Activated CD8-positive, alpha-beta memory T cell treated with anti-CD3 and anti-CD28 coated beads for 1 hour (primary cell): ENCODE results near the gene BEND3.
"Not testable (repeated sequence)": the region's sequence is repeated elsewhere in the genome, so short reads cannot be mapped to it uniquely, and the experiment has no call there.

ENCODE experiments used
- DNase-seq, 2 donors: peaks; one replicate each; pipeline ENCODE4 v3.0.0-alpha.2; 2020; ENCODE audit warnings: low read depth in 1 of 2; ENCODE audit errors: extremely low read depth in 1 of 2

BEND3 gene

DNA sequence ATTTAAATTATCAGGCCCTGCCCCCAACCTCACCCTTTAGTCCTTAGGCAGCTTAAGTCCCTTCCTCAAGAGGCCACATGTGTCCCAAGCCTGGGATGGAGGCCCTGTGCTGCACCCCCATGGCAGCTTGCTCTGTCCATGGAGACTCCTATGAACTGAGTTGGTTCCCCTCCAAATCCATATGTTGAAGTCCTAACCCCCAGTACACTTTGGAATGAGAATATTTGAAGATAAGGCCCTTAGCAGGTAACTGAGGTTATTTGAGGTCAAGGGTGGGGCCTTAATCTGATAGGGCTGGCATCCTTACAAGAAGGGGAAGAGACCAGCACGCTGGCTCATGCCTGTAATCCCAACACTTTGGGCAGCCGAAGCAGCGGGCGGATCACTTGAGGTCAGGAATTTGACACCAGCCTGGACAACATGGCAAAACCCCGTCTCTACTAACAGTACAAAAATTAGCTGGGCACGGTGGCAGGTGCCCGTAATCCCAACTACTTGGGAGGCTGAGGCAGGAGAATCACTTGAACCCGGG, 6.7 kb upstream of the BEND3 start:
- DNase-seq: no peak

DNA sequence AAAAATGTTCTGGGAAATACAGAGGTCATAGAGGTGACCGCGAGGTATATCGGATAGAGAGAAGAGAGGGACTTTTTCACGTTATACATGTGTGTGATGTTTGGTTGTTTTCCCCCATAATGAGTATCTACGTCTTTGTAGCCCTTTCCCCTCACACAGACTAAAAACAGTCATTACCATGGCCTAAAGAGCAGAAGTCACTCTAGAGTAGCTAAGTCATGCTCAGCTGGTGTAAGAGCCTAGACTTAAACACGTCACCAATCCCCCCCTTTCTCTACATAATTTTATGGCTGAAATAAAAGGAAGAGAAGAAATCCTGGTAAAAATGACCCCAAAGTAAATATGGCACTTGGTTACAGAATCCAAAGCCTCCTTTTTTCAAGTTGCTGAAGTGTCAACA, 6.0 kb upstream of the BEND3 start:
- no peak for DNase-seq

- no peak for DNase-seq
These were observed 5.1 kb upstream of the BEND3 start for GRCh38 chr6:107120404-107120803.

DNA sequence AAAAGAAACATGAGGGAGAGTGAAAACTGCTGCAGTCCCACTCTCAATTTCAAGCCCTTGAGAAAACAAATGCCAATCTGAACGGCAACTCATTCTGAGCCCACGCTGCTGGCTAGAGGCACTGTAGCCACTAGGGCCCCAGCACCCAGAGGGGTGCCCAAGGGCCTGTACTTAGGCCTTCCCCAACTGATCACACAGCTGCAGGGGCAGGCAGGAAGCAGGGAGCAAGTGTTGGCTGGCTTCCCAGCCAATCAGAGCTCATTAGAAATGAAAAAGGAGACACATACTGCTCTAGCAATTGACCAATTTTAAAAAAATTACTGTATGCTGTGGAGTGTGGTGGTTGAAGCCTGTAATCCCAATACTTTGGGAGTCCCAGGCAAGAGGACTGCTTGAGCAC, 3.7 kb upstream of the BEND3 start:
- DNase-seq: no peak

DNA sequence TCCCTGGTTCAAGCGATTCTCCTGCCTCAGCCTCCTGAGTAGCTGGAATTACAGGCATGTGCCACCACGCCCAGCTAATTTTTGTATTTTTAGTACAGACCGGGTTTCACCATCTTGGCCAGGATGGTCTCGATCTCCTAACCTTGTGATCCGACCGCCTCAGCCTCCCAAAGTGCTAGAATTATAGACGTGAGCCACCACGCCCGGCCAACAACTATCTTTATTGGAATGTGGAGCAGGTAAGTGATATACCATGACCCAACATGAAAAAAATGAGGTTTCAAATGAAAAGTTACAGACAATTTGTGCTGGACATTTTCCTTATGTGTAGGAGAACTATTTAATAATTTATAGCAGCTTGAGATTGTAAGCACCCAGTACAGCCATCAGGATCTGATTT, 3.2 kb upstream of the BEND3 start:
- not testable (repeated sequence) for DNase-seq

- DNase-seq: no peak
These were observed 1.6 kb upstream of the BEND3 start for GRCh38 chr6:107116931-107117330.

- no peak for DNase-seq
These were observed 1.1 kb upstream of the BEND3 start for GRCh38 chr6:107116328-107116892.

DNA sequence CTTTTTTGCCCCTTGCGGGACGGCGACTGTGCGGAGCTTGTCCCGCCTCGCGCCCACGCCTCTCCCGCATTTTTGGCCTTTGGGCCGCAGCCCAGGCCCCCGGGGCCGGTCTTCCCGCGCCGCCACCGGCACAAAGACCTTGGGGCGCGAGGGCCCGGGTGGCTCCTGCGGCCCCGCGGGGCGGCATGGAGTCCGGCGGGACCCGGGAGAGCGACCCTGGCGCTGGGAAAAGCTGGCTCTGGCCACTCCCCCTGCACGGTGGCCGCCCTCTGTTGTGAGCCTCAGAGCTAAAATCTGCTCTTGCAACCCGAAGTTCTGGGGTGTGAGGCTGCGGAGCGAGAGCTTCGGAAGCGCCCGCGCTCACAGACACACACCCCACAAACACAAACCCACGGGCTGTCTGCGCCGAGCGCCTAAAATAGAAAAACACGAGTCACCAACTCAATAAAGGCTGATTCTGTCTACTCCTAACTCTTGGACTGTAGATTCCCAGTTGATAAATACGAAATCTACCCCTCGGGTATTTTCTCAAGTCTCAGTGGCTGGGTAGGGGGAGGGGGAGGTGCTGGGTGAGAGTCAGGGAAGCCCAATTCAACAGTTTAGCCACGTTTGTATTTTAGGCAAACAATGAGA, 496 bp upstream of the BEND3 start:
- DNase-seq: no peak

- DNase-seq: peak; percentile 19 to 63
These were observed 946 bp downstream of the BEND3 start for GRCh38 chr6:107114213-107114925.

GRCh38 chr6:107110200-107110599, 5.1 kb downstream of the BEND3 start:
- DNase-seq: no peak

GRCh38 chr6:107108201-107108890, 7.0 kb downstream of the BEND3 start:
- DNase-seq: no peak

GRCh38 chr6:107107791-107108190, 7.5 kb downstream of the BEND3 start:
- DNase-seq: no peak

DNA sequence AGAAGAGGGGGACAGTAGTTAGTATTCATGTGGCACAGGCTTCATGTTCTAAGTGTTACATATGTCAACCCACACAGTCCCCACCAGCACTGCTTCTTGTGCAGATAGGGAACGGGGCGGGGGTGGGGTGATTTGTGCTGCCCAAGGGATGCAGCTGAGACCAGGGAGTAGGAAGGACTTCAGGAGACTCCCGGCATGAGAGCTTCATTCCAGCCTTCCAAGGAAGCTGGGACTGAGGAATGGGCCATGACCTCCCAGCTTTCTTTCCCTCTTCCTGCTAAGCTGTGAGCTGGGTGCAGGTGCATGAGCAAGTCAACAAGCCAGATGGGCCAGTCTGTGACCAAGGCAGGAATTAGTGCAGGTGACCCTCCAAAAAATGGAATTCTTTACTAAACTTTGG, 9.2 kb downstream of the BEND3 start:
- DNase-seq: no peak

DNA sequence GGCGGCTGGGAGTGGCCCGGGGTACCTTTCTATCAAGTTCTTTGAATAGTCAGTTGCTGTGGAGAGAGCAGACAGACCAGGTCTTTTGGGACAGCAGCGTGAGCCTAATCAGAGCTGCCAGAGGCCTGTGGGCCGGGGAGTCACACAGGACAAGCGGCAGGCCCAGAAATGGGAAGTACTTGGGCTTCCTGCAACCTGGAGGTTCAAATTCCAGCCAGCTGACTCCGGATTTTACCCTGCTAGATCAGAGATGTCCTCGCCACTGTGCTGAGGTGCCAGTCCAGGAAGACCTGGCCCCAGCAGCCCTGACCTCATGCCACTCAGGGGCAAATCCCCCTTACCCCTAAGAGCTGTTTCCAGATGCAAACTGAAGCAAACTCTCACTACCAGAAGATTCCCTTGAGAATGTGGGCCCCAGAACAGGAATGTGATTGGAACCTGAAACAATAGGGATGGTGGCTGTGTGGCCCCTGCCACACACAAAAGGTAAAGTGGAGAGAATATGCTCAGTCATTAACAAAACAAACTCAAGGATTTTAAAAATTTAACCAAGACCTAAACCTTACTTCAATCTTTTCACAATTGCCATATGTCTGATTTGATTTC, 9.7 kb downstream of the BEND3 start:
- no peak for DNase-seq

DNA sequence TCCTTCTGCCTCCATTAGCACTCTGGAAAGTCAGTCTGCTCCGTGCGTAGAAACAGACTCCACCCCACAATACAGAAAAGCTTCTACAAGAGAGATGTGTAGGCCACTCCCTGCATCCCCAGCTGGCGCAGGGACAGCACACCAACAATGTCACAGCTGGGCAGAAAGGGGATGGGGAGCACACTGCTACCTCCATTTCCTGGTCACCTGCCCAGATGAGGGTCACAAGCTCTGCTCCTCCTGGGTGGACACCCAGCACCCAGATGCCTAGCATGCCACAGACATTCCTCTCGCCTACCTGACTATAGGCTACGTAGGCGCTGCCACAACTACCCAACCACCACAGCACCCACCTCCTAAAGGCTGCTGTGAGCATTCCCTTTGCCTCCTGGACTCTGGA, 12.2 kb downstream of the BEND3 start:
- DNase-seq: no peak

DNA sequence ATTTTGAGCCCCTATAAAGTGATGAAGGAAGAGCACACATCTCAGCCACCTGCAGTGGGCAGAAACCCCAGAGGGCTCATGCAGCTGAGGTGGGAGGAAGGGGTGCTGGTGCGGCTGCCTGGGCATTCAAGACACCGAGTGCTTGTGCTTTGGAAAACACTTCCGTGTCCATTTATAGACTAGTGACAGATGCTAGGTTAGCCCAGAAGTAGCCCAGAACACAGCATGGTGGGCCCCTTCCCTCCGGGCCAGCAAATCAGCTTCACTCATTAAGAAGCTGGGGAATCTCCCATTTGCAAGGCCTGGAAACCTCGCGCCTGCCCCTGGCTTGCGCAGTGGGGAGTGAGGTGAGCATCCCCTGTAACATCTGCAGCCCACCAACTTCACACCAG, 12.9 kb downstream of the BEND3 start:
- no peak for DNase-seq

DNA sequence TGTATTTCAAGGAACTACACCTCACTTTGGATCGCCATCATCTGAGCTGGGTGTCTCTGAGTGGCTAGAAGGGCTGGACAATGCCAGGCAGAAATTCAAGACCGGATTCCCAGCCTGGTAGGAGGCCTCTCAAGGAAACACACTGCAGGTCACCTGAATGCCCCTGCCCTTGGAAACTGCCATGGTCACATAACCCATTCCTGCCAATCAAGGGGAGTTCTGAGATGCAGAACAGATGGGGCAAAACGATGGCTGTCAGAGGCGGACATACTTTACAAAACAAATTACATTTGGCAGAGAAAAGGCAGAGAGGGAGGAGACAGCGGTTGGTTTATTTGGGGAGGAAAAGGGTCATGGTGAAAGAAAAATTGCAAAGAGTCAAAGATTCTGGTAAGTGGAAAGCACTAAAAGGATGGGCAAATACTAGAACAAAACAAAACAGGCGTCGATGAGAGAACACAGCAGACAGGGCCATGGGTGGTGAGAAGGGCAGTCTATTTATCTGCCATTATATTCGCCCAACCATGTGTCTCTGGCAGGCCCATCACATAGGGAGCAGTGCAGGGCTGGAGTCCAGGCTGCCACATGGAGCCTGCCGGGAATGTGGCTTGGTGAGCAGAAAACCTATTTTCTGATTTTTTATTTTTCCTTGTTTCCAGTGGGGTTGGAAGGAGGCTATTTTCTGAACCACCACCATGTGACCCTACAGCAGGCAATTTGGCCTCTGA, 13.5 kb downstream of the BEND3 start:
- DNase-seq: no peak

DNA sequence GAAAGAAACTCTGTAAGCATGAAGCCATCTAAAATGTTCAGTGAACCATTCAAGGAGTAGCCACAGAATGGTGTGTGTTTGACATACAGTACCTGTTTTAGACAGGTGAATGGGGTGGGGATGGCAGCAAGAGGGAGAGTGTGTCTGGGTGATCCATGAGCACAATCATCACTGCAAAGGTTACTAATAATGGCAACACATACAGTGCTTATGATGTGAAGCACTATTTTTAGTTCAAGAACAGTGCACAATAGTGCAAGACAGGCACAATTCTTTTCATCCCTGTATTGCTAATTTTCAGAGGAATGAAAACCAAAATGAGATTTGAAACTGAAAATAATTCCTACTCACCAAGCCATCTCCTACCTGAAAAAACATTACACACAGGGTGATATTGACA, 14.1 kb downstream of the BEND3 start:
- DNase-seq: no peak

DNA sequence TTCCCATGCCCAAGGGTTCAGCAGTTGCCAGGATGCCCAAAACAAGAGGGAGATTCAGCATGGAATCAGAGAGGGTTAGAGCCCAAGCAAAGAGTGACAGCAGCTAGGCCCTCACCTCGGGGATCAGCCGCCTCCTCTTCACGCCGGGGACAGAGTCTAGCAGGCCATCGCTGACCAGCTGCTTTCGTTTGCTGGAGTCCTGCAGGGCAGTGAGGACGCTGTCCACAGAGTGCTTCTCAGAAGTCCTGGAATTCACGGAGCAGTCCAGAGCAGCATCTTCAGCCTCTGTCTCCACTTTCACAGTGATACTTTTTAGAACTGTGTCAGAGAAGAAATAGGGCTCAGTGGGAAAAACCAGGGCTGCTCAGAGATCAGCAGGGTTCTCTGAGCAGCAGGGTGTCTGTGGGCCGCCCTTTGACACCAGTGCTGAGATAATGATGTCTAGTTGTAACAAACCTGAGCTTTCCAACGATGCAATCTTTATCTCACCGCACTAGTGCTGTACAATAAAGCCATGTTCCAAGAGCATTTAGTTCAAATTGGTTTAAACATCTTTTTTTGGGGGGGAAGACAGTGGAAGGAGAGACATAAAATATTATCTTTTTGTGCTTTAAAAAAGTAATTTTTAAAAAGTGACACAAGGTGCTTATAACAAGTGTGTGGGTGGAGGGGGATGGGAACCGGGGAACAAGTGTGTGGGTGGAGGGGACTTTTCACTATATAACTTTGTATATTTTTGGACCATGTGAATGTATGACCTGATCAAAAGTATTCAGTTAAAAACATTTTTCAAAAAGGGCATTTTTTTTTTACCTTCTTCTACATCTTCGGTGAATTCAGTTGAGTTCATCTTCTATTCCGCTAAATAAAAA, 16.6 kb downstream of the BEND3 start:
- no peak for DNase-seq

DNA sequence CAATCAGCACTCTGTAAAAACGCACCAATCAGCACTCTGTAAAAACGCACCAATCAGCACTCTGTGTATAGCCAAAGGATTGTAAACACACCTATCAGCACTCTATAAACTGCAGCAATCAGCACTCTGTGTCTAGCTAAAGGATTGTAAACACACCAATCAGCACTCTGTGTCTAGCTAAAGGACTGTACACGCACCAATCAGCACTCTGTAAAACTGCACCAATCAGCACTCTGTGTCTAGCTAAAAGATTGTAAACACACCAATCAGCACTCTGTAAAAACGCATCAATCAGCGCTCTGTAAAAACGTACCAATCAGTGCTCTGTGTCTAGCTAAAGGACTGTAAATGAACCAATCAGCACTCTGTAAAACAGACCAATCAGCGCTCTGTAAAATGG, 30.9 kb downstream of the BEND3 start:
- not testable (repeated sequence) for DNase-seq
